MV-4-11 (cell line): ENCODE measurements around the gene KRT37.
"Not testable (repeated sequence)": the region's sequence is repeated elsewhere in the genome, so short reads cannot be mapped to it uniquely, and the experiment has no call there.

Source experiments
- DNase-seq: peaks from one replicate; lab custom pipeline; 2025; lab: John Stamatoyannopoulos, UW

Gene KRT37

DNA sequence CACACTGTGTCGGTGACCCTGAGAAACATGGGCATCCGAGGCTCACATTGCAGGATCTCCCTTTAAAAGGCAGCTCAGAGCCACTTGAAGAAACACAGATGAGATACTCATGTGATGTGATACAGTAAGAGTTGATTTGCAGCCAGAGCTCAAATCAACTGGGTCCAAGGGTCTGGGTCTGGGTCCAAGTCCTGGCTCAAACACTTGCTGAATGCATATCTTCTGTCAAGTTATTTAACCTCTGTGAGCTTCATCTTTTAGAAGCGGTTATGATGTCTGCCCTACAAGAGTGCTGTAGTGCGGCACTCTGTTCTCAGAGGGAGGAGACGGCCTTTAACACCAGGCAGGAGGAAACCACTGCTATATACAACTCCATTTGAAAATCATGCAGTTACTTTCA lies 10.0 kb upstream of the KRT37 start:
- DNase-seq = no peak

DNA sequence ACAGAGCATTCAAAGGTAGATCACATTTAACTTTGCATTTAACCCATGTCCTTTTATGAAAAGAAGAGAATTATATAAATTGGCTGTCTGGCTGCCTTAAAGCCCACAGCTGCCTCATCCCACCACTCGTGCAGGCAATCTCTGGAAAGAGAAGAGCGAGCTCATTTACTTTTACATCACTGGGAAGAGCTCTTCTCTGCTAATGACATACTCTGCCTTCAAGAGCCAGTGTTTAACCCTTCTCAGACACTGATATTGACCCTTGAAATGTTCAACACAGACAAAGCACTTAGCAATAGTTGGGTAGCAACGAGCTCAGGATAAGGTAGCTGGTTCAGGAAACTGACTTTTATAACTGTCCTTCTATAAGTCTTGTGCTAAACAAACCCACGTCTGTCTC lies 9.6 kb upstream of the KRT37 start:
- no peak for DNase-seq

DNA sequence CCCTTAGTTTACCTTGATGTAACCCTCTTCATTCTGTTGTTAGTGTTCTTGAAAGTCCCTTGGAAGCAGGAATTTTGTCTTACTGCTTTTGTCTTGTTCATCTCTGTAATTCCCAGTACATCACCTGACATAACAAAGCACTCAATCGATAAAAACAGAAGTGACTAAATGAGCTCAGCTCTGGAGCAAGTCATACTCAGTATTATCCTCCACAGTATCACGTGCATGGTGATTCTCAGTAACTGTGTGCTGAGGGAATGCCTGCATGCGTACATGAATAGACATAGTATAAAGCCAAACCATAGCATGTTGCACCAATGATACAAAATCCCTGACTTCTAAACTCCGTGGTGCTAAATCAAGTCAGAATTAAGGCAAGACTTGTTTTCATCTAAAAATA lies 9.2 kb upstream of the KRT37 start:
- no peak for DNase-seq

DNA sequence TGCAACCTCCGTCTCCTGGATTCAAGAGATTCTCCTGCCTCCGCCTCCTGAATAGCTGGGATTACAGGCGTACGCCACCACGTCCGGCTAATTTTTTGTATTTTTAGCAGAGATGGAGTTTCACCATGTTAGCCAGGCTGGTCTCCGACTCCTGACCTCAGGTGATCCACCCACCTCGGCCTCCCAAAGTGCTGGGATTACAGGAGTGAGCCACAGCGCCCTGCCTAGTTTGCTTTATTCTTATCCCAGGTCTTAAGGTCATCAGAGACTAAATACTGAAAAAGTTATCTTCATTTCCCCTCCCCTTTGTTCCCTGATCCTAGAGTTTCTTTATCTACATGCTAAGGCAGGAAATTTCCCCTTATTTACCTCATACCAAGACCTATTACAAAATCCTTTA lies 6.0 kb upstream of the KRT37 start:
- DNase-seq = not testable (repeated sequence)

DNA sequence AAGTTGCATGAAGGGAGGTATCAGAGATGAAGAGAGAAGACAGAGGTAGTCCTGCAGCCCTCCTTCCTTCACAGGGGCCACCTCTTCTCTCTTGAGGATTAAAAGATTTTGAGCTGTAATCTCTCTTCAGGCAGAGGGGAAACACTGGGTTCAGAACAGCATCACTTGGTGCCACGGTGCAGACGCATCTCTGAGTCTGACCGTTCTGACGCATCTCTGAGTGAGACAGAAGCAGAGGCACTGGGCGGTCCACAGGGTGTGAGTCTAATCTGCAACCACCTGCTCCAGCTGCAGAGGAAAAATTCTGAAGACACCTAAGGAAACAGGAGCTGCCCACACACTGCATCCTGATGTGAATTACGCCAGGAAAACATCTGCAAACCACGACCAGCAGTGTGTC lies 5.3 kb upstream of the KRT37 start:
- DNase-seq = no peak

DNA sequence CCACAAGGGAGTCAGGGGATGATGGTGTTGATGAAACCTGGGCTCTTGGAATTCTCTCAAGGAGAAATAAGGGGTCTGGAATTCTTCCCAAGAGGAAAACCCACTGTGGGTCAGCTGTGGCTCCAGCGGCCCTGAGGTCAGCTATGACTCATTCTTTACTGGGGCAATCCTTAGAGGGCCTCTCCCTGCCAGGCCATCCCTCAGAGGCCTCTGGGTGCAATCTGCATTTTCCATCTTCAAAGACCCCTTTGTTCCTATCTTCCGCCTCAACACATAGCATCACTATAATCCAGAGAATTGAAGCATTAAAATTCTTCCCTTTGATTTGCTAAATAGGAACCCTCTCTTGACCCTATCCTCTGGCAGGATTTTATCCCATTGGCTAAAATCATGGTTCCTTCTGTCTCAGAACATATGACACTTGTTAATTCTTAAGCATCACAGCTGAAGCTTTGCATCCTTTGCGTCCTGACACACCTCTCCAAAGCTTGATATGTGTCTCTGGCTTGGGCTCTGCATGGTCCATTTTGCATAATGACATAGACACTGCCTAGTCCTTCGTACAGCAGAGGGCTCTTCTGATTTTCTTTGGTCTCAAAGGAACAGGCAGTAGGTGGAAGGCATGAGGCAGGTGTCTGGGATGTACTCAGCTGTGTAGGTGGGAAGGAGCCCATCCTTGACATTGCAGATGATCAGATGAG lies 4.4 kb upstream of the KRT37 start:
- no peak for DNase-seq

DNA sequence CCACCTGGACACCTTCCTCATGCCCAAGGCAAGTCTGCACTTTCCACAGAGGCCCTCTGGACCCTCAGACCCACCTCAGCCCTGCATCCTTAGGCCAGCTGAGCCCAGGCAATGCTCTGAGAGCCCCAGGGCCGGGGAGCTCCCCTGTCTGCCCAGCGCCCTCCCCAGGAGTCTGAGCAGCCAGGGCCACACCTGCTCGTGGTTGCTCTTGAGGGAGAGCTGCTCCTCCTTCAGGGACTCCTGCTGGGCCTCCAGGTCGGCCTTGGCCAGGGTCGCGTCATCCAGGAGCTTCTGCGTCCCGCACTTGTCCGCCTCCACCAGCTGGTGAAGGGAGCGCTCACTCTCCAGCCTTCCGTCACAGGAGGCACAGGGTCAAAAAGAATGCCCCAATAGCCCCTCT lies 1.8 kb downstream of the KRT37 start:
- not testable (repeated sequence) for DNase-seq

DNA sequence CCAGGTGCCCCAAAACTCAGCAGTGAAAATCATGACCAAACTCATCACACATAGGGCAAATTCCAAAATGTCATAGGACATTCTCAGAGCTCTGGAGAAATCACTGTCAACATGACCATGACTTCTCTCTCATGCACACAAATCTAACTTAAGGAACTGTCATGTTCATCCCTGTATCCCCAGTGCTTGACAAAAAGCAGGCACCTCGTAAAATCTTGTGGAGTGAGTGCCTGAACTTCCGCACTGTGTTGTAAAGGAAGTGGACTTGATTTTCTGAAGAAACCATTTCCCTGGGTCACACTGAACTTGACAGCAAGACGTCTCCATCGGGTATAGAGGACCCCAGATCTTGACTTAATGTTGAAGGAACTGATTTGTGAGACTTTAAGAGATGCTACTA lies 2.8 kb downstream of the KRT37 start:
- DNase-seq = no peak

DNA sequence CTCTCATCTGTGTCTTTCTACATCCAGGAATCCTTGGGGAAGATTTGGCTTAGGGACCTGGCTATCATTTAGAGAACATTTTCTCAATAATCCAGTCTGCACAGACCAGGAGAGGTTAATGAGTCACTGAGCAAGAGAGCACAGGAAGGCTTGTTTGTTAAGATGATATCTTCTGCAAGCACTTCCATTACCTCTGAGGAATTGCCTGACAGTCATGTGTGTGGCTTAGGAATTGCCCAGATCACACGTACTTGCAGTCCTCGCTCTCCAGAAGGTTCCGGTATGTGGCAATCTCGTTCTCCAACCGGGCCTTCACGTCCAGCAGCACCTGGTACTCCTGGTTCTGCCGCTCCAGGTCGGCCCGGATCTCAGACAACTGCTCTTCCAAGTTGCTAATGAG lies 3.3 kb downstream of the KRT37 start:
- DNase-seq = no peak

DNA sequence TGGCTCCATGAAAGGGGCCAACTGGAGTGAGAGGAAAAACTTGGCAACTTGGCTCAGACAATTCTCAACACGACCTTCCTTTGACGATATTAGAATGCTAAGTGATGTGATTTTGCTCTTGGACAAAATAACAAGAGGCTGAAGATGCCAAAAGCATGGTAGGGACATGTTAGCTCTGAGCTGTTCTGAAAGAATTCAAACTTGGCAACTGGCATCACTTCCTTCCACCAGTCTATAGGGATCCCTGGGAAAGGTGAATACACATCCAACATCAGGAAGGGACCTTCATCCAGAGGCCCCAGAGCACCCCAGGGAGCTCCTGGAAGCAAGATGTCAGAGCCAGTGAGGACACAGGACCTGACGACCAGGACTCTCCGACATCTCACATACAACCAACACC lies 4.3 kb downstream of the KRT37 start:
- no peak for DNase-seq

DNA sequence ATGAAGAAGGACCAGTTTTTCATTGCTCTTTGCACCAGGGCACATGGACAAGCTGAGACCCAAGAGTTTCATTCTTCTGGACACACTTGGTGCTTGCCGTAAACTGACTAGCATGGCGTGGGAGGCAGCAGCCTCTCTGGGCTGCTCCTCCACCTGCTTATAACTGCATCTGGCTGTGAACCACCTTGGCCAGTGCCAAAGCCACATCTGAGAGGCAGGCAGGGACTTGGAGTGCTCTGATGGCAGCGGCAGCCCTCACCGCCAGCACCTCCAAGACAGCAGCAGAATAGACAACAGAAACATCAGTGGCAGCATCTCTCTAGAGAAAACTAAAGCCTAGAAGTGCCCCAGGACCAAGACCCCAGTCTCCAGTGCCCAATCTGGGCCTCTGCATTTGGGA lies 4.7 kb downstream of the KRT37 start:
- no peak for DNase-seq

DNA sequence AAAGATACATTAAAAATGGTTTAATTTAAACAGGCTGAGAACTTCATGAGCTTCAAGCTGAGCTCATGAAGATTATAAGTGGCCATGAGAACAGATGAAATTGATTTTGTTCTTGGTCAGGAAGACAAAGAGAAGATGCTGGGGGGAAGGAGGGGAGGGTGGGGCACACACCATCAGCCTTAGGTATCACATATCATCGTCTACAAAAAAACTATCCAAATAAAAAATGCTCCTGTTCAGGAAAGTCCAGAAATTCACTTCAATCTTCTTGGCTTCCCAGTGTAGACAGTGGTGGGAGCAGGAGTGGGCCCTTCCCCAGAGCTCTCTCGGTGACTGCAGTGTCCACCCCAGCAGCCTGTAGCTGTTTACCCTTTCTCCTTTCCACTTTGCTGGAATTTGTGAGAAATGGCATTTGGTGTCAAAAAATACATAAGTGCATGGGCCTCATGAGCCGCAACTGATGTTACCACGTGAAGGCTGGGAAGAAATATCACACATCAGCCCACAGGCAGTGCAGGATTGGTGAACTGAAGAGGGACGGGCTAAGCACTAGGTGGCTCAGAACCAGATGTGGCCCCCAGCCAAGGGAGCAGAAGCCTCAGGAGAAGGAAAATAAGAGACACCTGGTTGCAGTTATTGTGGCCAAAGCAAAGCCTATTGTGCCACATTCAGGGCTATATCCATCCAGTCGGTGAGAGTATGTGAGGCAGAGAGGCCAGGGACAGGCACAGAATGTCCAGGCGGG lies 6.1 kb downstream of the KRT37 start:
- no peak for DNase-seq

DNA sequence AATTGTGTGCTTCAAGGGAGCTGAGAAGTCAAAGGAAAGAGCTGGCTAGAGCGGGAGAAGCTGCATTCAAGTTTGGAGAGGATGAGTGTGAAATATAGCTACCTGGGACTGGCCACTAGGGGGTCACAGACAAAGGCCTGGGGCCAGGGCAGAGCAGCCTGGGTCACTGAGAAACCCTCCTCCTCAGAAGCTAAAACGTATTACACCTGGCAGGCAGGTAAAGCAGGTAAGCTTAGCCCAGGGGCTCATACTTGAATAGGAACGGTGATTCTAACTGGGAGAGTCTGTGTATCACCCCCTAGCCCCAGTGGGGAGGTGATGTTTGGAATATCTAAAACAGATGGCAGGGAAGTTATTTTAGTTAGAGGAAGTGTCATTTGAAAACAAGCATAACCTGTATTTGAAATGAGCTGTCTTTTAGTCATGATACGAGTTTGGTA lies 6.8 kb downstream of the KRT37 start:
- DNase-seq = no peak

DNA sequence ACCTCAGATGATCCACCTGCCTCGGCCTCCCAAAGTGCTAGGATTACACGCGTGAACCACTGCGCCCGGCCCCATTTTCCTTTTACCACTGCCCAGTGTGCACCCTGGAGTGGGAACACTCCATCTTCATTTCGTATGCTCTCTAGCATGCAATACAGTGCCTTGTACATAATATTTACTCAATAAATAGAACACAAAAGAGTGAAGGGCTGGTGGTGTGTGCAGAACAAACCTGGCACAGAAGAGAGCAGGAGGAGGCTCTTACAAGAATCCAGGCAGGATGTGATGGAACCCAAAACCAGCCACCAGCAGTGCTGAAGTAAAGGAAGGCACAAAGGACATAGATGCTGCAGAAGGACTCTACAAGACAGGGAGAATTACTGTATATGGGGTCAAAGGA lies 7.3 kb downstream of the KRT37 start:
- DNase-seq = no peak

DNA sequence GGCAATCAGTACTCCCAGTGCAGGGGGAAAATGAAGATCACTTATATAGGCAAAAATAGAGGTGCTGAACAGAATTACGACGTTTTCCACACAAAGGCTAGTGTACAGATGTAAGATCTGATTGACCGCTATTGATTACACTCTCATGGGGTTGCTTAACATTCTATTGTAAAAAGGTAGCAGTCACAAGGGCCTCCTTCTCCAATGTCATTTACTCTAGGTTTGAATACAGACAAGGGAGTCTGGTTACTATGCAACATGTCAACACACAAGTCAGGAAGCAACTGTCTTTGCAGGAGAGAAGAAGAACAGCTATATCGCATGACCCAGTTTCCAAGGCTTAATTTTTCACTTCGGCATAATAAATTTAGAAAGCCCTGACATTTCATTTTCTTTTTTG lies 7.9 kb downstream of the KRT37 start:
- DNase-seq = no peak

DNA sequence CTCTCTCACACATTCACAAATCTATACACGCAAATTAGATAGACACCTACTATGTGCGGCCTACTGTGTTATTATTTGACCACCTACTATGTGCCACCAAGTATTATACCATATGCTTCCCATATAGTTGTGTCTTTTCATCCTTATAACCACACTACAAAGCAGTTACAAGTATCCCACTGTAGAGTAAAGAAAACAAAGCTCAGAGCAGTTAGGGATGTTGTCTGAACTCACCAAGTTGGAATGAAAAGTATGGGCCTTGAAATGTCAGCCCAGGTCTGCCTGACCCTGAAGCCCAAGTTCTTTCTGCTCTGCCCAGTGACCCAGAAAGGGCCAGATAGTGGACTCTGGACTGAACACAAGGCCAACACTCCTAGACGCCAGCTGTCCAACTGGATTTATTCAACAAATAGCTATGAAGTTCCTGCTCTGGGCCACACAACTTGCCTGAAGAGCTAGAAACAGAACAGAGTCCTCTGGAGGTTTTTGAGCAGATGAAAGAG lies 8.5 kb downstream of the KRT37 start:
- no peak for DNase-seq

DNA sequence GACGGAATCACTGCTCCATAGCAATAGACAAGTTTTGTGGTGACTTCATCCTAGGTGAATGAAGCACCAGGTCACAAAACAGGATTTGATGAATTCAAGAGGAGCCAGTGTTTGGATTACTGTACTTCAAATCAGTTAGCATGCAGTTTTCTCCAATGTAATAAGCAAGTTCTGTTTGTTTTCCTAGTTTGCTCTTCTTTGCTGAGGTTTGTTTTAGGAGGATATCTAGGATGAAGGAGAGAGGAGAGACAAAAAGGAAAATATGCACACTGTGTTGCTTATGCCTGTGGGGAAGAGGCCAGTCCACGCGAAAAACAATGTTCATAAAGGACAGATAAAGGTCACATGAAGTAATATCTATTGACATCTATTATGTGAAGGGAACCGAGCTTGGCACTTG lies 9.0 kb downstream of the KRT37 start:
- no peak for DNase-seq

DNA sequence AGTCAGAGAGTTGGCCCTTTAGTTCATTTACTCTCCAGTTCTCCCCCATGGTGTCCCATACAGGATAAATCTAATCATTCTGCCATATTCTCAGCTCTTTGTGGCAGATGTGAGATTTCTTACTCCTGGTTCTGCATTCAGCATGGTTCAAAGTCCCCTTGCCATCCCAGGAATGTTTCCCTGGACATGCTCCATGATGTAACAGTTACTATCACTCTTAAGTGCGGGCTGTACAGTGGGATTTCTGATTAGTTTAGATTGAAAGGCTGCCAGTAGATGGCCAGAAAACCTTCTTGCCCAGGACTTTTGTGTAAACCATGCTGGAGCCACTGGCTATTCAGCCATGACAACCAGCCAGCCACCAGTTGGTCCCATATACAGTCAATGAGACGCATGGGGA lies 10.4 kb downstream of the KRT37 start:
- DNase-seq = no peak

DNA sequence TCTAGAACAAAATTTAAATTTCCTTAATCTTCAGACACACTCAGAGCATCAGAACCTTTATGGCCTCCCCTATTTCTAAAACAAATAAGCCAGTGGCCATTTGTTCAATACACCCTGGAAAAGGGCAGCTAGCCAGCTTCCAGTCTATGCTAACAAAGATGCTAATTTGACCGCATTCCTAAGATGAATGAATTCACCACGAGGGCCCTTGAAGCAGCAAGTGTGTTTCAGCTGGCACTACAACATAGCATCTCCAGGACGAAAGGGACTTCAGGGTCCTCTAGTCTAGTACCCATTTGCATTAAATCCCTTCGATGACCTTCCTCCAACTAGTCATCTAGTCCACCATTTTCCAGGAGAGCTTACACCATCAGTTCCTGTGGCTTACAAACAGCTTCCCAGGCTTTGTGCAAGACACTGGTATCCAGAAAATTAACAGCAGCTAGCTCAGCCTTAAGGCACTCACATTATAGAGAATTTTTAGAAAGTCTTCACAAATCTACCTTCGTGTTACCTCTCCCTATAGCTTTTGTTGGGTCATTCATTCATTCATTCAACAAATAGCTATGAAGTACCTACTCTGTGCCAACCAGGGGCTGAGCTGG lies 10.9 kb downstream of the KRT37 start:
- no peak for DNase-seq

DNA sequence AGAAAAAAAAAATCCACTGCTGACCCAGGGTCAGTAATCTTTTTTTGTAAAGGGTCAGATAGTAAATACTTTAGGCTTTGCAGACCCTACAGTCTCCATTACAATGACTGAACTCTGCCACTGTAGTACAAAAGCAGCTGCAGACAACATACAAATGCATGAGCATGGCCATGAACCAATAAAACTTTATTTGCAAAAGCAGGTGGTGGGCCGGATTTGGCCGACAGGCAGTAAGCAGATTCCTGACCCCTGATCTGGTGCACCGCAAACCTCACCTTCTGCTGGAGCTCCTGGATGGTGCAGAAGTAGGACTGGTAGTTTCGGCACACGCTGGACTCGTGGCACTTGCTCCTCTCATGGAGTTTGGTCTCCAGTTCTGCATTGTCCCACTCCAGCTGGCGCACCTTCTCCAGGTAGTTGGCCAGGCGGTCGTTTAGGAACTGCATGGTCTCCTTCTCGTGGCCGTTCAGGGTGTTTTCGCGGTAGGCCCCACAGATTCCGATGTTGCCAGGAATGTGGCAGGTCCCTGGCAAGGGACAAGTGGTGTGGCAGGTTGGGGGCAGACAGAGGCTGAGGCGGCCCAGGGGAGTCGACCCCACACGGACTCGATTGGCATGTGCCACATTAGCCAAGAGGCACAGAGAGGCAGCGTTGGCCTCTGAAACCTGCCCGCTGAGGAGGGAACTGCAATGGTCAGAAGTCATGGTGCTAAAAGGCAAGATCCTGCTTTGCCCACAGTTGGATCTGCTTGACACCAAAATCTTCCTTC lies 13.1 kb downstream of the KRT37 start:
- DNase-seq = no peak

DNA sequence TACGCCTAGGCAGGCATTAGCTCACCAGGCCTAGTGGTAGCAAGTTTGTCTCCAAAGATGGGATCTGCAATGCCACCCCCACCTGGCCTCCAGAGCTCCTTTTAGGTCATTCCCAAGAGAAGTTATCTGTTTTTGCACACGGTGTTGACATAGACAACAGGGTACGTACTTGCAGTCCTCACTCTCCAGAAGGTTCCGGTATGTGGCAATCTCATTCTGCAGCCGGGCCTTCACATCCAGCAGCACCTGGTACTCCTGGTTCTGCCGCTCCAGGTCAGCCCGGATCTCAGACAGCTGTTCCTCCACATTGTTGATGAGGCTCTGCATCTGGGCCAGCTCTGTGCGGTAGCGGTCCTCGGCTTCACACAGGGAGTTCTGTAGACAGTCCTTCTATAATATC lies 17.2 kb downstream of the KRT37 start:
- DNase-seq = no peak

DNA sequence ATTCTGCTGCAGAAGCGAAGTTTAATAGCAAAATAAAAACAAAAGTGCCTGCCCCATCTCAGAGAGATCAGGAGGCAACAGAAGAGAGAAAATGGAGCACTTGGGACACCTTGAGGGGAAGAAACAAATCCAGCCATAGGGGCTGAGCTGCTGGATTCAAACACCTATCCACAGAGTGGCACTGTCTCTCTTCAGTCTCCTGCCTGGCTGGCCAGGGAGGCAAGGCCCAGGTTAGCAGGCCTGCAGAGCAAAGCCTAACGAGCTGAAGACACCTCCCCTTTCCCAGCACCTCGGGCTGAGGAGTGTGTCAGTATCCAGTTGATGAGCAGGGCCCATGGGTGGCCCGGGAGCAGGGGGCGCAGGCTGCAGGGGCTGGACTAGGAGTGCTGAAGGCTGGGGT lies 18.2 kb downstream of the KRT37 start:
- DNase-seq = no peak
